Measurements from ENCODE around the gene SELENOI. TPM values are rescaled to one million over a fixed set of nuclear protein-coding genes. Genes with fewer than 3 reads are reported as not detected.

Gene SELENOI
- total RNA-seq, 2 donors from 2014 or later: 38.5 to 64.0 TPM

DNA sequence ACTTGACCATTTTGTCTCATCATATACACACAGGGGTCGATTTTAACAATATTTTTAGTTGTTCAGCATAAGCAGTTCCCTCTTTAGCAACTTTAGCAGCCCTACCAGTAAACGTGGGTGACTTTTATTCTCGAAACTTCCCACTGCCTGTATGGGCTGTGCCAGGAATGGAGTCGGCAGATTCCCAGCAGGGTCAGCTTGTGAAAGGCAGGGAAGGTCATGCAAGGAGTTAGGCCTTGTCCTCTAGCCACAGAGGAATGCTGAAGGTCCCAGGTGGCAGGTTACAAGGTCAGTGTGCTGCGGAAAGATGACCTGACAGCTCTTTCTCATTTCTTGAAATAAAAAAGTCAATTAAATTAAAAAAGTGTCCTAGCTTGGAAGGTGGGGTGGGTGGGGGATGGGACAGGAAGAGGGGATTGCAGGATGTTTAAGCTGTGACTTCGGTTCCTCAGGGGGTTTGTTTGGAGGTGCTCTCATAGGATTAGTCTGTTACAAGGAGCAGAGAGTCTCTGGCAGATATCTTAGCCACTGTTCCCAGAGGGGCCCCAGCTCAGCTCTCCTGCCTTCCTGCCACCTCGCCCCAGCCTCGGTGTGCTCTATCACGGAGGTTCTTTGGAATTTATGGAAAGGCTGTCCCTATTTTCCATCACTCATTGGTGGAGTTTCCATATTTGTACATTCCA lies 77.1 kb downstream of the SELENOI start:
- Mint-ChIP-seq H3K27ac (no peak overlapping the region), H3K36me3 (no peaks in the 10 kb centered on the region), H3K9me3 (no peaks in the 10 kb centered on the region), H3K27me3 (peaks cover 12 to 20% of the 10 kb centered on the region in 2 donors), H3K4me1 (ENCODE audit: low read depth in 2 of 2) (no peaks in the 10 kb centered on the region), H3K4me3 (no peak overlapping the region)
- DNase-seq (ENCODE audit: low spot score) (no peak), ATAC-seq (no peak)

DNA sequence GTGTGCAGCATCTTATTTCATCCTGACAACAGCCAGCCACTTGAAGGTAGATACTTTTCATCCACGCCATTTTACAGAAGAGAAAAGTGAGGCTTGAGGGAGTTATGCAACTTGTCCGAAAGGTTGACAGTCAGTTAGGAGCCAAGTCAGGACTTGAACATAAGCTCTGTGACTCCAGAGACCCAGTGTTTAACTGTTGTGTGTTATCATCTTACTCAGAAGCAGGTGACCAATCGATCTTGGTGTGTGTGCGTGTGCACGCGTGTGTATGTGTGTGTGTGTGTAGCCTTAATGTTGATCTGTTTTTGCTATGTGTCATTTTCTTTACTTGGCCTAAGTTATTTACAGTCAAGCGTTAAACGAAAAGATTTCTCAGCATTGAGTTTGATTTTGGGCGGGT lies 77.8 kb downstream of the SELENOI start:
- Mint-ChIP-seq H3K9me3 (no peaks in the 10 kb centered on the region), H3K36me3 (no peaks in the 10 kb centered on the region), H3K27ac (no peak overlapping the region), H3K4me3 (no peak overlapping the region), H3K27me3 (peaks cover 10 to 20% of the 10 kb centered on the region in 2 donors), H3K4me1 (ENCODE audit: low read depth in 2 of 2) (no peaks in the 10 kb centered on the region)
- ATAC-seq (no peak), DNase-seq (ENCODE audit: low spot score) (no peak)

DNA sequence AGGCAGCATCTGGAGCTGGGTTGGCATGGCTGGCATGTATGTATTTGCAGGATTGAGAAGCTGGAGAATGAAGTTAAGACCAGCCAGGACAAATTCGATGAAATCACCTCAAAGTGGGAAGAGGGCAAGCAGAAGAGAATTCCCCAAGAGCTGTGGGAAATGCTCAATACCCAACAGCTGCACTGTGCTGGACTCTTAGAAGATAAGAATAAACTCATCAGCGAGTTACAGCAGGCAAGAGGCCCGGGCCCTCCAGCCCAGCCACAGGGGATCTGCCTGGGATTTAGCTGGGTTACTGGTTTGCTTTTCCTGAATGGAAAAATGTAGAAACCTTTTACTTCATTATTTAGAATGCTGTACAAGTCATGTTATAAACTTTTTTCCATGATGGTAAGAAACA lies 78.3 kb downstream of the SELENOI start:
- no peak for DNase-seq (ENCODE audit: low spot score)
- Mint-ChIP-seq H3K4me1 (ENCODE audit: low read depth in 2 of 2) (no peaks in the 10 kb centered on the region), H3K4me3 (no peak overlapping the region), H3K27ac (no peak overlapping the region), H3K36me3 (no peaks in the 10 kb centered on the region), H3K9me3 (no peaks in the 10 kb centered on the region), H3K27me3 (peaks cover 10 to 20% of the 10 kb centered on the region in 2 donors)
- no peak for ATAC-seq

DNA sequence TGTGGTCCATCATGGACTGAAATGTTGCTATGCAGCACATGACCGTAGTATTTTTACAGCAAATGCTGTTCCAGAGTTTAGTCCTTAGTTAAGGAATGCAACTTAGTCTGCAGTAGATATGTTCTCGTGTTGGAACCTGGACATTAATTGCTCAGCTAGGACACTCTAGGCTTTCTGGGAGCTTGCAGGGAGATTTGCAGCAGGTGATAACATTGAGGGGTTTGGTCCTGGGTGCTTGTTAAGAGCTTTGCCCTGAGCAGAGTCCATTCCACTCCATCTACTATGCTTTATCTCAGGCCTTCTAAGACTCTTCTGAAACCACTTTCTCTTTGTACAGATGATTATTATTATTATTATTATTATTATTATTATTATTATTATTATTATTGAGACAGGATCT lies 82.9 kb downstream of the SELENOI start:
- peaks cover 15 to 29% of the 10 kb centered on the region in 2 donors for H3K27me3 Mint-ChIP-seq
- no peaks in the 10 kb centered on the region for H3K9me3 Mint-ChIP-seq
- no peak overlapping the region for H3K4me3 Mint-ChIP-seq
- no peak overlapping the region for H3K27ac Mint-ChIP-seq
- H3K36me3 Mint-ChIP-seq: no peaks in the 10 kb centered on the region
- H3K4me1 Mint-ChIP-seq (ENCODE audit: low read depth in 2 of 2): no peaks in the 10 kb centered on the region
- no peak for ATAC-seq
- DNase-seq (ENCODE audit: low spot score): no peak

DNA sequence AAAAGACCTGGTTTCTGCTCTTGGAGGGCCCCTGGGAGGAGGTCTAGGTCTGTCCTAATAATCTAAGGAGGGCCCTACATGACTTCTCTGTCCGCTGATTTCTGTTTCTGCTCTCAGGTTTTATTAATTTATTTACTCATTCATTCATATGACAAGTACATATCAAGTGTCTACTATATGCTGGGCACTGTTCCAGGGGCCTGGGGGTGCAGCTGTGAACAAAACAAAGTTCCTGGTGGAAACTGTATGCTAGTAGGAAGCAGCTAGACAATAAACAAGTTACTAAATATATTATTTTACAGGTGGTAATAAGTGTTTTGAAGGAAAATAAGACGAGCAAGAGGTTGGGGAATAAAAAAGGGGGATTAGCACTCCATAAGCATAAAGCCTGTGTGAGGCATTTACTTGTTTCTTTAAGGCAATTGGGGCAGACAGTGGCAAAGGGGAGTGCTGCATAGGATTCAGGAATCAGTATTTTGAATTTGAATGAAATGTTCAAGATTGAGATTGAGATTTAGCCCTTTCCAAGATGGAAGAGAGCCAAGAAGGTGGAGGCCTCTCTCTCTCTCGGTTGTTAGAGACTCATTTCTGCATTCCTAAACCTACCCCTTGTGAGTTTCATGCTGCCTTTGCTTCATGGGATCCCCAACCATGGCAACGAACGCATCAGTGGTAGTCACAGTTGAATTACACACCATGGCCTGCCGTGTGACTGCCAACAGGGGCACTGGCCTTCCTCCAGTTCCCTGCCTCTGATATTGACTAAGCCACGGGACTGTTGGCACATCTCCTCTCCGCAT lies 84.0 kb downstream of the SELENOI start:
- H3K4me3 Mint-ChIP-seq: no peak overlapping the region
- no peak overlapping the region for H3K27ac Mint-ChIP-seq
- DNase-seq (ENCODE audit: low spot score) (no peak), ATAC-seq (no peak)
- H3K36me3 Mint-ChIP-seq: no peaks in the 10 kb centered on the region
- H3K27me3 Mint-ChIP-seq: peaks cover 12 to 25% of the 10 kb centered on the region in 2 donors
- H3K4me1 Mint-ChIP-seq (ENCODE audit: low read depth in 2 of 2): no peaks in the 10 kb centered on the region
- no peaks in the 10 kb centered on the region for H3K9me3 Mint-ChIP-seq

DNA sequence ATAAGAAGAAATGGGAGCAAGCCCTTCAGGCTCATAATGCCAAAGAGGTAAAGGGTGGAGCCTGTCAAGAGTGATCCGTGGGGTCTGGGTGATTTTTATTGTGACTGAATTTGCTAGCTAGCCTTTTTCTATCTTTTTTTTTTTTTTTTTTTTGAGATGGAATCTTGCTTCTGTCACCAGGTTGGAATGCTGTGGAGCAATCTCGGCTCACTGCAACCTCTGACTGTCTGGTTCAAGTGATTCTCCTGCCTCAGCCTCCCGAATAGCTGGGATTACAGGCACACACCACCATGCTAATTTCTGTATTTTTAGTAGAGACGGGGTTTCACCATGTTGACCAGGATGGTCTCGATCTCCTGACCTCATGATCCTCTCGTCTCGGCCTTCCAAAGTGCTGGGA lies 84.9 kb downstream of the SELENOI start:
- ATAC-seq: no peak
- Mint-ChIP-seq H3K27me3 (peaks cover 12 to 25% of the 10 kb centered on the region in 2 donors), H3K36me3 (no peaks in the 10 kb centered on the region), H3K4me3 (no peak overlapping the region), H3K9me3 (no peaks in the 10 kb centered on the region), H3K27ac (no peak overlapping the region), H3K4me1 (ENCODE audit: low read depth in 2 of 2) (no peaks in the 10 kb centered on the region)
- DNase-seq (ENCODE audit: low spot score): no peak

DNA sequence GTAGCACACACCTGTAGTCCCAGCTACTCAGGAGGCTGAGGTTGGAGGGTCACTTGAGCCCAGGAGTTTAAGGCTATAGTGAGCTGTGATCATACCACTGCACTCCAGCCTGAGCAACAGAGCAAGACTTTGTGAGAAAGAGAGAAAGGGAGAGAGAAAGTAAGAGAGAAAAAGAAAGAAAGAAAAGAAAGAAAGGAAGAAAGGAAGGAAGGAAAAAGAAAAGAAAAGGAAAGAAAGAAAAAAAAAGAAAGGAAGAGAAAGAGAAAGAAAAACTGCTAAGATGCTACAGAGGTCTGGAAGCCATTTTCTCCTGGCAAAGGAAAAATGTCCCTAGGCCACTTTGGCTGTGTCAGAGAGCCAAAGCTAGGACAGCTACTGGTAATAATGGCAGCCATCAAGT lies 86.4 kb downstream of the SELENOI start:
- ATAC-seq (no peak), DNase-seq (ENCODE audit: low spot score) (no peak)
- H3K4me3 Mint-ChIP-seq: no peak overlapping the region
- no peaks in the 10 kb centered on the region for H3K4me1 Mint-ChIP-seq (ENCODE audit: low read depth in 2 of 2)
- H3K36me3 Mint-ChIP-seq: no peaks in the 10 kb centered on the region
- peaks cover 12 to 24% of the 10 kb centered on the region in 2 donors for H3K27me3 Mint-ChIP-seq
- no peak overlapping the region for H3K27ac Mint-ChIP-seq
- no peaks in the 10 kb centered on the region for H3K9me3 Mint-ChIP-seq

DNA sequence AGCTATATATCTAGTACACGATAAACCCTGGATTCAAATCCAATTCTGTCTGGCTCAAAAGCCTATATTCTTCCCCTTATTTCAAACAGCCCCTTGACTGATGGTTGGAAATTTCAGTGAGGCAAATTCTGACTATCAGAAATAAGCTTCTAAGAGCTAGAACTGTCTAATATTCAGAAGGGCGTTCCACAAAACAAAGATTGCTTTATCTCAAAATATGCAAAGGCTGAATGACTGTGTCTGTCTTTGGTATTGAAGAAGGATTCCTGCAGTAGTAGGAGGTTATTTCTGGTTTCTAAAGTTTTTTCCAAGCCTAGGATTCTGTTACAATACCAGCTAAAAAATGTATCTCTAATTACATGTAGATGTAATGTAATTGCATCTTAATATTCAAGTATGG lies 86.9 kb downstream of the SELENOI start:
- ATAC-seq: no peak

DNA sequence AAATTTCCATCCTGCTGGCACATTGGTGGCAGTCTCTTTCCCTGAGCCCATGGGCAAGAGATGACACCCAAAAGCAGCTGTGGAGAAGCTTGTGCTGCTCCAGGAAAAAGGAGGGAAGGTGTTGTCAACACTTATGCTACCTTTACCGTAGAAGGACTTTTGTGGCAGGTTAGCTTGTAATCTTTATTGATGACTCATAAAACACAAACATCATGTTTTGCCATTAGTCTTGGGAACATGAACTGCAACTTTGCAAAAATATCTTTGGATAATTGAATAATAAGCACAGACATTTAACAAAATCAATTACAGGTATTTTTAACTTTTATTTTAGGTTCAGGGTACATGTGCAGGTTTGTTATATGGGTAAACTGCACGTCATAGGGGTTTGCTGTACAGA lies 89.2 kb downstream of the SELENOI start:
- no peak overlapping the region for H3K4me3 Mint-ChIP-seq
- H3K27ac Mint-ChIP-seq: no peak overlapping the region
- H3K4me1 Mint-ChIP-seq (ENCODE audit: low read depth in 2 of 2): no peaks in the 10 kb centered on the region
- DNase-seq (ENCODE audit: low spot score): no peak
- peaks cover 14 to 27% of the 10 kb centered on the region in 2 donors for H3K27me3 Mint-ChIP-seq
- no peak for ATAC-seq
- H3K36me3 Mint-ChIP-seq: no peaks in the 10 kb centered on the region
- no peaks in the 10 kb centered on the region for H3K9me3 Mint-ChIP-seq

More for the DNA sequence above, 86.9 kb downstream of the SELENOI start:
- Mint-ChIP-seq H3K27me3 (peaks cover 9 to 19% of the 10 kb centered on the region in 2 donors), H3K4me1 (ENCODE audit: low read depth in 2 of 2) (no peaks in the 10 kb centered on the region), H3K27ac (no peak overlapping the region), H3K4me3 (no peak overlapping the region), H3K9me3 (no peaks in the 10 kb centered on the region), H3K36me3 (no peaks in the 10 kb centered on the region)
- no peak for DNase-seq (ENCODE audit: low spot score)

DNA sequence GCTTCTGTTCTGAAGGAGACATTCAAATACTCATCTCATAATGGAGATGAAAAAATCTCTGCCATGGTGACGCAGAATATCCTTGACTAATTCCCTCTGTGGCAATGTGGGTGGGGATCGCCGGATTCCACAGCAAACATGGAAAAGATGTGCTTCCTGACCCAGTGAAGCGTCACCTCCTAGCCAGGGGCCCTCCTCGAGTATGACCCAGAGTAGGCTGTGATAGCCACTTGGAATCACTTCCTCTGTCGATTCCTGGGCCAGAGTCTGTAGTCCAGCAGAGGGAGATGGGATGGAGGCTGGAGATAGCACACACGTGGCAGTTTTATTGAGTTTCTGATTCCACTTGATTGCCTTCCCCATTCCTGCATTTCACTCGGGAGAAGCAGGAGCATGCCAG lies 92.6 kb downstream of the SELENOI start:
- Mint-ChIP-seq H3K9me3 (no peaks in the 10 kb centered on the region), H3K27ac (no peak overlapping the region), H3K4me3 (no peak overlapping the region), H3K36me3 (no peaks in the 10 kb centered on the region), H3K4me1 (ENCODE audit: low read depth in 2 of 2) (no peaks in the 10 kb centered on the region), H3K27me3 (peaks cover 9% of the 10 kb centered on the region in 2 donors)
- DNase-seq (ENCODE audit: low spot score): no peak
- ATAC-seq: no peak

DNA sequence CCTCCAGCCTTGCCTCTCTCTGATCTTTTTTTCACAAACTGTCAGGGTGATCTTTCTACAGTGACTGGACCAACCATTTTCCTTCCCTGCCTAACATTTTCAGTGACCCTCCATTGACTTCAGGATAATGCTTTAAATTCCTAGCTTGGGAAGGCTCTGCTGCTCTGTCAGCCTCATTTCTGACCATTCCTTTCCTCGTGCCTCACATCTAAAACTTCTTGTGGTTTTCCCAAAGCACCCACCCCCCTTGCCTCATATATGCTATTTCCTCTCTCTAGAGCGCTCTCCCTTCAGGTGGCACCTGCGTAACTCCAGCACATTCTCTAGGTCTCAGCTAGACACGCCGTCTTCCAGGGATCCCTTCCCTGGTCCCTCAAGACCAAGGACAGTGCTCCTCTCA lies 93.0 kb downstream of the SELENOI start:
- H3K4me1 Mint-ChIP-seq (ENCODE audit: low read depth in 2 of 2): no peaks in the 10 kb centered on the region
- no peak overlapping the region for H3K4me3 Mint-ChIP-seq
- no peaks in the 10 kb centered on the region for H3K9me3 Mint-ChIP-seq
- no peaks in the 10 kb centered on the region for H3K36me3 Mint-ChIP-seq
- no peak for ATAC-seq
- no peak overlapping the region for H3K27ac Mint-ChIP-seq
- H3K27me3 Mint-ChIP-seq: peaks cover 6 to 9% of the 10 kb centered on the region in 2 donors
- DNase-seq (ENCODE audit: low spot score): no peak

DNA sequence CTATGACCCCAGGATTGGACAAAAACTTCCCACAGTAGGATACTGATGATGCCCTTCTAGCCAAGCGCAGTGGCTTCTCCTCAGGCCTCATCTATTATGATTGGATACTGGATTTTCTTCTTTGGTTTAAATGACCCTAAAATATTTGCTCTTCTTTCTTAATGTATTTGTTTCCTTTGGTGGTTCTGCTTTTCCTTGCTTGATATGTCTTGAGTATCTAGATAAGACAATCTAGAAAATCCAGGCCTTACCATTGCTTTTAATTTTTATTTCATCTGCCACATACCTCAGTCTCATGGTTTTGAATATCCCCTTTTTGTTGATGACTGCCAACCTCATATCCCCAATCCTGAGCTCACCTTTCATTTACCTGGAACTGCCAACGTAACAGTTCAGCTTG lies 96.4 kb downstream of the SELENOI start:
- peaks cover 8 to 9% of the 10 kb centered on the region in 2 donors for H3K27me3 Mint-ChIP-seq
- H3K4me1 Mint-ChIP-seq (ENCODE audit: low read depth in 2 of 2): no peaks in the 10 kb centered on the region
- no peaks in the 10 kb centered on the region for H3K9me3 Mint-ChIP-seq
- ATAC-seq (no peak), DNase-seq (ENCODE audit: low spot score) (no peak)
- H3K27ac Mint-ChIP-seq: no peak overlapping the region
- H3K4me3 Mint-ChIP-seq: no peak overlapping the region
- no peaks in the 10 kb centered on the region for H3K36me3 Mint-ChIP-seq

DNA sequence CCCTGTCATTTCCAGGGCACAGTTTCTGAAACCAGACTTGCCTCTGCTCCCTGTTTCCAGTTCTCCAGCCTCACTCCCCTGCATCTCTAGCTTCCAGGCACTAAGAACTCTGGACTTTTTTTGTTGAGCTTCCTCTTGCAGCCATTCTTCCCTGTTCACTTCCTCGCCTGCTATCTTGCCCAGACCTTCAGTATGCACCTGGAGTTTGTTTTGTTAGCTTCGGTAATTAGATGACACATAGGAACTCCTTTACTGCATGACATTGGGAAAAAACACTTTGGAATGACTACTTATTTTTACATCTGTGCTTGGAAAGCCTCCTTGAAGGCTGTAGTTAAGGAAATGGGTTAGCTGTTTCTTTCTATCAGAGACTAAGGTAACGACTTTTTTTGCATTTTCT lies 96.8 kb downstream of the SELENOI start:
- DNase-seq (ENCODE audit: low spot score) (no peak), ATAC-seq (no peak)
- Mint-ChIP-seq H3K9me3 (no peaks in the 10 kb centered on the region), H3K4me3 (no peak overlapping the region), H3K27me3 (peaks cover 8 to 9% of the 10 kb centered on the region in 2 donors), H3K27ac (no peak overlapping the region), H3K4me1 (ENCODE audit: low read depth in 2 of 2) (no peaks in the 10 kb centered on the region), H3K36me3 (no peaks in the 10 kb centered on the region)

DNA sequence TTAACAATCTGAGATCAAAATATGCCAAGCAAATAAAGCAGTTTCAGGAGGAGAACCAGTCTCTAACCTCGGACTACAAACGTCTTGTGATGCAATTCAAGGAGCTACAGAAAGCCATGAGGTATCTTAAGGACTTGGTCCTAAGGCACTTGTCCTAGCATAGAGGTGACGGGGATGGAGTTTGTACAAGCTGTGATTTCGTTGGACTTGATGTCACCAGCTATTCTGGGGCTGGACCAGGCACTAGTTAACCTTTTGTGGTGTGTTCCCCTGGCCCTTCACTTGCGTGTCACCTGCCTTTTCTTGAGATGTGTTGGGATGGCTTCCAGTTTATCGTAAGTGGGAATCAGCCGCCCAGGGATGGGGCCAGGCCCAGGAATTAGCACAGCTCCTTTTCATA lies 98.3 kb downstream of the SELENOI start:
- Mint-ChIP-seq H3K27ac (no peak overlapping the region), H3K9me3 (no peaks in the 10 kb centered on the region), H3K27me3 (peaks cover 3 to 6% of the 10 kb centered on the region in 2 donors), H3K4me3 (no peak overlapping the region), H3K4me1 (ENCODE audit: low read depth in 2 of 2) (no peaks in the 10 kb centered on the region), H3K36me3 (no peaks in the 10 kb centered on the region)
- ATAC-seq (no peak), DNase-seq (ENCODE audit: low spot score) (no peak)

Data from natural killer cell treated with Interleukin-12 subunit alpha and Interleukin-12 subunit beta and Interleukin-15 and Interleukin-18, amount 100 ng/mL, for 72 hours (primary cell).